ENCODE measurements around the gene PIK3CD. TPM values are rescaled to one million over a fixed set of nuclear protein-coding genes. Genes with fewer than 3 reads are reported as not detected.
A peak's percentile ranks its signal among the peaks of the same experiment; 100 is the strongest.
"Not testable (repeated sequence)": the region's sequence is repeated elsewhere in the genome, so short reads cannot be mapped to it uniquely, and the experiment has no call there.

The PIK3CD gene
- total RNA-seq, 1 experiment from 2014 or later, result 4.5 TPM

DNA sequence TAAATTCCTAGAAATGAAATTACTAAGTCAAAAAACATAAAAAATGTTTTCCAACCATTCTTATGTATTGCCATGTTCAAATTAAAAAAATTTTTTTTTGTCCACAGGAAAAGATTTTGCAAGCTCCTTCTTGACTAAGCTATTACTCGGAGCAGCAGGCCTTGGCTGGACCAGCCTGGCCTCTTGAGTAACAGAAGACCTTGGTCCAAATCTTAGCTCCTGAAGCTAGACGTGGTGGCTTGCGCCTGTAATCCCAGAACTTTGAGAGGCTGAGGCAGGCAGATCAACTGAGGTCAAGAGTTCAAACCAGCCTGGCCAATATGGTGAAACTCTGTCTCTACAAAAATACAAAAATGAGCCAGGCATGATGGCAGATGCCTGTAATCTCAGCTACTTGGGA is 94.7 kb downstream of the PIK3CD start:
- Histone ChIP-seq H3K27ac (ENCODE audit: low read length) (no peak overlapping the region), H3K4me3 (ENCODE audit: low read length) (no peak overlapping the region), H3K79me2 (ENCODE audit: low read length) (no peaks in the 10 kb centered on the region), H3K9me3 (ENCODE audit: low read length) (no peaks in the 10 kb centered on the region), H3K9me2 (replicated peaks; ENCODE audit: low read length) (no peaks in the 10 kb centered on the region), H3K4me2 (ENCODE audit: low read length) (no peak overlapping the region), H3K27me3 (ENCODE audit: low read length) (no peaks in the 10 kb centered on the region), H3K4me1 (ENCODE audit: insufficient read depth, low read length) (no peaks in the 10 kb centered on the region), H3K36me3 (ENCODE audit: low read depth, low read length) (peaks cover 27% of the 10 kb centered on the region; the same call in 1 of the 2 replicates), H2AFZ (ENCODE audit: low read length) (no peak overlapping the region), H3K9ac (ENCODE audit: low read length) (no peak overlapping the region), H4K20me1 (ENCODE audit: low read length) (no peaks in the 10 kb centered on the region), H3F3A (ENCODE audit: low read length, unreplicated experiment) (no peaks in the 10 kb centered on the region)
- ChIA-PET POLR2A (ENCODE audit: unreplicated experiment) (no interaction called here), CTCF (no interaction called here)
- BruUV-seq (replicated peaks), result no TSS peak
- ATAC-seq (no peak), DNase-seq (no peak)
- TF ChIP-seq EZH2phosphoT487 (IDR thresholded peaks at IDR 0.05; ENCODE audit: borderline replicate concordance, low read length), result no peak
- TF ChIP-seq EZH2 (IDR thresholded peaks at IDR 0.05; ENCODE audit: low read length, unreplicated experiment), result no peak
- TF ChIP-seq, protein P1, sequence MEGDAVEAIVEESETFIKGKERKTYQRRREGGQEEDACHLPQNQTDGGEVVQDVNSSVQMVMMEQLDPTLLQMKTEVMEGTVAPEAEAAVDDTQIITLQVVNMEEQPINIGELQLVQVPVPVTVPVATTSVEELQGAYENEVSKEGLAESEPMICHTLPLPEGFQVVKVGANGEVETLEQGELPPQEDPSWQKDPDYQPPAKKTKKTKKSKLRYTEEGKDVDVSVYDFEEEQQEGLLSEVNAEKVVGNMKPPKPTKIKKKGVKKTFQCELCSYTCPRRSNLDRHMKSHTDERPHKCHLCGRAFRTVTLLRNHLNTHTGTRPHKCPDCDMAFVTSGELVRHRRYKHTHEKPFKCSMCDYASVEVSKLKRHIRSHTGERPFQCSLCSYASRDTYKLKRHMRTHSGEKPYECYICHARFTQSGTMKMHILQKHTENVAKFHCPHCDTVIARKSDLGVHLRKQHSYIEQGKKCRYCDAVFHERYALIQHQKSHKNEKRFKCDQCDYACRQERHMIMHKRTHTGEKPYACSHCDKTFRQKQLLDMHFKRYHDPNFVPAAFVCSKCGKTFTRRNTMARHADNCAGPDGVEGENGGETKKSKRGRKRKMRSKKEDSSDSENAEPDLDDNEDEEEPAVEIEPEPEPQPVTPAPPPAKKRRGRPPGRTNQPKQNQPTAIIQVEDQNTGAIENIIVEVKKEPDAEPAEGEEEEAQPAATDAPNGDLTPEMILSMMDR (conservative IDR thresholded peaks at IDR 0.05; ENCODE audit: low read depth, low read length), result no peak
- intact Hi-C loops (cut with micrococcal nuclease), result no loop called here

DNA sequence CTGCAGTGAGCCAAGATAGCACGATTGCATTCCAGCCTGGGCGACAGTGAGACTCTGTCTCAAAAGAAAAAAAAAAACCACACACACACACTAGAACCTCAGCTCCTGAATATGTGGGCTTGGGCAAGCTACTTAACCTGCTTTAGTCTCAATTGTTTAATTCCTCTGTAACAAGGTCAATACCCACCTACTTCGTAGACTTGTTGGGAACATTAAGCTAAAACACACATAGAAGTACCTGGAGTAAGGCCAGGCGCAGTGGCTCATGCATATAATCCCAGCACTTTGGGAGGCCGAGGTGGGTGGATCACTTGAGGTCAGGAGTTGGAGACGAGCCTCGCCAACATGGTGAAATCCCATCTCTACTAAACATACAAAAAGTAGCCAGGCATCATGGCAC is 95.1 kb downstream of the PIK3CD start:
- no peak for ATAC-seq
- Histone ChIP-seq H3K79me2 (ENCODE audit: low read length) (no peaks in the 10 kb centered on the region), H3K4me2 (ENCODE audit: low read length) (no peak overlapping the region), H2AFZ (ENCODE audit: low read length) (no peak overlapping the region), H3F3A (ENCODE audit: low read length, unreplicated experiment) (no peaks in the 10 kb centered on the region), H3K27ac (ENCODE audit: low read length) (no peak overlapping the region), H3K36me3 (ENCODE audit: low read depth, low read length) (peaks cover 28% of the 10 kb centered on the region; the same call in 1 of the 2 replicates), H3K4me3 (ENCODE audit: low read length) (no peak overlapping the region), H3K9ac (ENCODE audit: low read length) (no peak overlapping the region), H3K9me2 (replicated peaks; ENCODE audit: low read length) (no peaks in the 10 kb centered on the region), H3K4me1 (ENCODE audit: insufficient read depth, low read length) (no peaks in the 10 kb centered on the region), H3K9me3 (ENCODE audit: low read length) (no peaks in the 10 kb centered on the region), H4K20me1 (ENCODE audit: low read length) (no peaks in the 10 kb centered on the region), H3K27me3 (ENCODE audit: low read length) (no peaks in the 10 kb centered on the region)
- no TSS peak for BruUV-seq (replicated peaks)
- CTCF ChIA-PET, result no interaction called here
- TF ChIP-seq EZH2 (IDR thresholded peaks at IDR 0.05; ENCODE audit: low read length, unreplicated experiment) (no peak), EZH2phosphoT487 (IDR thresholded peaks at IDR 0.05; ENCODE audit: borderline replicate concordance, low read length) (no peak)
- TF ChIP-seq, protein P1 (conservative IDR thresholded peaks at IDR 0.05; ENCODE audit: low read depth, low read length), result no peak
- DNase-seq, result no peak
- POLR2A ChIA-PET (ENCODE audit: unreplicated experiment), result no interaction called here
- intact Hi-C loops (cut with micrococcal nuclease), result no loop called here

DNA sequence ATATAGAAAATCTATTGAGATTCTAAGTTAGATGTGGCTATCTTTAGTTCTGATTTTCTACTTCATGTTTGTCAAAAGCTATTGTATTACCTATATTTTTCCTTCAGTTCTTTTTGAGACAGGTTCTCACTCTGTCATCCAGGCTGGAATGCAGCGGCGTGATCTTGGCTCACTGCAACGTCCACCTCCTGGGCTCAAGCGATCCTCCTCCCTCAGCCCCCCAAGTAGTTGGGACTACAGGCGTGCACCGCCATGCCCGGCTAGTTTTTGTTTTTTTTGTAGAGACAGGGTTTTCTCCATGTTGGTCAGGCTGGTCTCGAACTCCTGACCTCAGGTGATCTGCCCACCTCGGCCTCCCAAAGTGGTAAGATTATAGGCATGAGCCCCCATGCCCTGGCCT is 96.9 kb downstream of the PIK3CD start:
- H3K27me3 ChIP-seq (ENCODE audit: low read length); H4K20me1 ChIP-seq (ENCODE audit: low read length); H3K9ac ChIP-seq (ENCODE audit: low read length); intact Hi-C loops (cut with micrococcal nuclease); H3K4me2 ChIP-seq (ENCODE audit: low read length); POLR2A ChIA-PET (ENCODE audit: unreplicated experiment); H3K9me2 ChIP-seq (replicated peaks; ENCODE audit: low read length); H3K4me3 ChIP-seq (ENCODE audit: low read length); DNase-seq; H3K4me1 ChIP-seq (ENCODE audit: insufficient read depth, low read length); CTCF ChIA-PET; H2AFZ ChIP-seq (ENCODE audit: low read length); ATAC-seq; H3F3A ChIP-seq (ENCODE audit: low read length, unreplicated experiment); H3K27ac ChIP-seq (ENCODE audit: low read length); H3K9me3 ChIP-seq (ENCODE audit: low read length); H3K79me2 ChIP-seq (ENCODE audit: low read length): not testable (repeated sequence)
- peaks cover 28% of the 10 kb centered on the region; the same call in 1 of the 2 replicates for H3K36me3 ChIP-seq (ENCODE audit: low read depth, low read length)
- BruUV-seq (replicated peaks), result TSS peak; percentile 25
